ENCODE measurements around the gene ATP13A3. TPM values are rescaled to one million over a fixed set of nuclear protein-coding genes. Genes with fewer than 3 reads are reported as not detected.

Gene ATP13A3
- total RNA-seq, 1 experiment from 2014 or later: 78.3 TPM

GRCh38 chr3:194449913-194450312 is 36.9 kb downstream of the ATP13A3 start (continued):
- no peak for TF ChIP-seq HMGXB4 (CRISPR knock-in tag; IDR thresholded peaks at IDR 0.05)
- no peak for TF ChIP-seq CBFB (CRISPR knock-in tag; IDR thresholded peaks at IDR 0.05; ENCODE audit: low read depth)
- no peak for TF ChIP-seq USF1 (CRISPR knock-in tag; IDR thresholded peaks at IDR 0.05)

DNA sequence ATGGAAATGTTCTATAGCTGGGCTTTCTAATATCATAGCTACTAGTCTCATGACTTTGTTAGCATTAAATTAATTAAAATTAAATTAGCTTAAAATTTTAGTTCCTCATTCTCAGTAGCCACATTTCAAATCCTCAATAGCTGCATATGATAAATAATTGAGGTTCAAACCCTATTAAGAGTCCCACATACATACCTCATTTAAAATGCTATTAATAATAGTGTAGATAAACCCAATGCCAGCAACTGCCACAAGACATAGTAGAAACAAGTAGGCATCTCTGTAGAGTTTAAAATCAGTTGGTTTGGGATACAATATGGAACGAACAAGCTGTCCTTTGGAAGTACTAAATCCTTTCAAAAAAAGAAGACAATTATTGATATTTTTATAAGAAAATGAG is 39.1 kb downstream of the ATP13A3 start:
- H3K27me3 Mint-ChIP-seq (ENCODE audit: low read depth): no peaks in the 10 kb centered on the region
- no peak overlapping the region for H3K4me3 Mint-ChIP-seq
- POLR2A ChIA-PET: no interaction called here
- H3K4me1 Mint-ChIP-seq: no peaks in the 10 kb centered on the region
- DNase-seq (ENCODE audit: low spot score) (no peak), ATAC-seq (no peak)
- TF ChIP-seq ZBTB43 (CRISPR knock-in tag; IDR thresholded peaks at IDR 0.05) (no peak), USF2 (CRISPR knock-in tag; IDR thresholded peaks at IDR 0.05) (no peak), CREB1 (CRISPR knock-in tag; IDR thresholded peaks at IDR 0.05) (no peak), ATF2 (CRISPR knock-in tag; IDR thresholded peaks at IDR 0.05; ENCODE audit: borderline replicate concordance, low read depth) (no peak), ZNF396 (CRISPR knock-in tag; IDR thresholded peaks at IDR 0.05; ENCODE audit: borderline replicate concordance) (no peak), SMAD3 (CRISPR knock-in tag; IDR thresholded peaks at IDR 0.05; ENCODE audit: borderline replicate concordance) (no peak), FOXK1 (CRISPR knock-in tag; IDR thresholded peaks at IDR 0.05) (no peak), NR2C2 (CRISPR knock-in tag; IDR thresholded peaks at IDR 0.05) (no peak), TEAD1 (CRISPR knock-in tag; IDR thresholded peaks at IDR 0.05) (no peak), ZNF671 (CRISPR knock-in tag; IDR thresholded peaks at IDR 0.05) (no peak), E2F1 (CRISPR knock-in tag; IDR thresholded peaks at IDR 0.05) (no peak), MAX (CRISPR knock-in tag; IDR thresholded peaks at IDR 0.05) (no peak), ZNF423 (CRISPR knock-in tag; IDR thresholded peaks at IDR 0.05) (no peak), ESRRA (CRISPR knock-in tag; IDR thresholded peaks at IDR 0.05; ENCODE audit: borderline replicate concordance) (no peak), CBFB (CRISPR knock-in tag; IDR thresholded peaks at IDR 0.05; ENCODE audit: low read depth) (no peak), NR1H2 (CRISPR knock-in tag; IDR thresholded peaks at IDR 0.05) (no peak), JUN (CRISPR knock-in tag; IDR thresholded peaks at IDR 0.05) (no peak), ZNF263 (CRISPR knock-in tag; IDR thresholded peaks at IDR 0.05; ENCODE audit: low read depth) (no peak)
- TF ChIP-seq, protein P1, sequence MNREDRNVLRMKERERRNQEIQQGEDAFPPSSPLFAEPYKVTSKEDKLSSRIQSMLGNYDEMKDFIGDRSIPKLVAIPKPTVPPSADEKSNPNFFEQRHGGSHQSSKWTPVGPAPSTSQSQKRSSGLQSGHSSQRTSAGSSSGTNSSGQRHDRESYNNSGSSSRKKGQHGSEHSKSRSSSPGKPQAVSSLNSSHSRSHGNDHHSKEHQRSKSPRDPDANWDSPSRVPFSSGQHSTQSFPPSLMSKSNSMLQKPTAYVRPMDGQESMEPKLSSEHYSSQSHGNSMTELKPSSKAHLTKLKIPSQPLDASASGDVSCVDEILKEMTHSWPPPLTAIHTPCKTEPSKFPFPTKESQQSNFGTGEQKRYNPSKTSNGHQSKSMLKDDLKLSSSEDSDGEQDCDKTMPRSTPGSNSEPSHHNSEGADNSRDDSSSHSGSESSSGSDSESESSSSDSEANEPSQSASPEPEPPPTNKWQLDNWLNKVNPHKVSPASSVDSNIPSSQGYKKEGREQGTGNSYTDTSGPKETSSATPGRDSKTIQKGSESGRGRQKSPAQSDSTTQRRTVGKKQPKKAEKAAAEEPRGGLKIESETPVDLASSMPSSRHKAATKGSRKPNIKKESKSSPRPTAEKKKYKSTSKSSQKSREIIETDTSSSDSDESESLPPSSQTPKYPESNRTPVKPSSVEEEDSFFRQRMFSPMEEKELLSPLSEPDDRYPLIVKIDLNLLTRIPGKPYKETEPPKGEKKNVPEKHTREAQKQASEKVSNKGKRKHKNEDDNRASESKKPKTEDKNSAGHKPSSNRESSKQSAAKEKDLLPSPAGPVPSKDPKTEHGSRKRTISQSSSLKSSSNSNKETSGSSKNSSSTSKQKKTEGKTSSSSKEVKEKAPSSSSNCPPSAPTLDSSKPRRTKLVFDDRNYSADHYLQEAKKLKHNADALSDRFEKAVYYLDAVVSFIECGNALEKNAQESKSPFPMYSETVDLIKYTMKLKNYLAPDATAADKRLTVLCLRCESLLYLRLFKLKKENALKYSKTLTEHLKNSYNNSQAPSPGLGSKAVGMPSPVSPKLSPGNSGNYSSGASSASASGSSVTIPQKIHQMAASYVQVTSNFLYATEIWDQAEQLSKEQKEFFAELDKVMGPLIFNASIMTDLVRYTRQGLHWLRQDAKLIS (CRISPR knock-in tag; IDR thresholded peaks at IDR 0.05; ENCODE audit: borderline replicate concordance): no peak
- H3K27ac Mint-ChIP-seq: no peak overlapping the region
- no peaks in the 10 kb centered on the region for H3K9me3 Mint-ChIP-seq
- CTCF ChIA-PET: no interaction called here
- peaks cover 59% of the 10 kb centered on the region for H3K36me3 Mint-ChIP-seq

Measured in WTC11 (cell line).